ENCODE results near the gene AKT1. TPM values are rescaled to one million over a fixed set of nuclear protein-coding genes. Genes with fewer than 3 reads are reported as not detected.

AKT1 gene
- total RNA-seq, 3 donors from 2014 or later, result 122 to 176 (median 128) TPM

GRCh38 chr14:104741108-104741802 is 54.3 kb downstream of the AKT1 start:
- H3K36me3 ChIP-seq (ENCODE audit: low read depth), result no peaks in the 10 kb centered on the region

GRCh38 chr14:104739546-104740516 is 55.7 kb downstream of the AKT1 start:
- H3K4me1 ChIP-seq (ENCODE audit: low read depth), result no peaks in the 10 kb centered on the region
- no peaks in the 10 kb centered on the region for H3K9me3 ChIP-seq
- ATAC-seq (peak; percentile 59), DNase-seq (peak in 2 of 3 donors; percentile 44 to 50)
- no peak for TF ChIP-seq CTCF (IDR thresholded peaks at IDR 0.05)
- no peak overlapping the region for H3K4me3 ChIP-seq
- intact Hi-C loops (cut with DNase I, micrococcal nuclease), result no loop called here
- no peaks in the 10 kb centered on the region for H3K36me3 ChIP-seq (ENCODE audit: low read depth)

More at GRCh38 chr14:104741108-104741802, 54.3 kb downstream of the AKT1 start:
- Histone ChIP-seq H3K4me1 (ENCODE audit: low read depth) (peaks cover 5% of the 10 kb centered on the region), H3K9me3 (no peaks in the 10 kb centered on the region), H3K4me3 (no peak overlapping the region)
- TF ChIP-seq CTCF (IDR thresholded peaks at IDR 0.05), result no peak
- ATAC-seq, result no peak
- intact Hi-C loops (cut with DNase I, micrococcal nuclease), result no loop called here
- peak in 1 of 3 donors; percentile 52 for DNase-seq

GRCh38 chr14:104739026-104739425 is 56.5 kb downstream of the AKT1 start:
- intact Hi-C loops (cut with DNase I, micrococcal nuclease), result no loop called here
- H3K36me3 ChIP-seq (ENCODE audit: low read depth), result no peaks in the 10 kb centered on the region
- no peak overlapping the region for H3K4me3 ChIP-seq
- H3K9me3 ChIP-seq, result no peaks in the 10 kb centered on the region
- TF ChIP-seq CTCF (IDR thresholded peaks at IDR 0.05), result no peak
- H3K4me1 ChIP-seq (ENCODE audit: low read depth), result no peaks in the 10 kb centered on the region
- DNase-seq (no peak), ATAC-seq (no peak)

- no peak overlapping the region for H3K4me3 ChIP-seq
- no peak for TF ChIP-seq CTCF (IDR thresholded peaks at IDR 0.05)
- intact Hi-C loops (cut with DNase I, micrococcal nuclease), result no loop called here
- no peak for ATAC-seq
- DNase-seq, result no peak
- H3K4me1 ChIP-seq (ENCODE audit: low read depth), result no peaks in the 10 kb centered on the region
- no peaks in the 10 kb centered on the region for H3K9me3 ChIP-seq
- H3K36me3 ChIP-seq (ENCODE audit: low read depth), result no peaks in the 10 kb centered on the region
Measured at GRCh38 chr14:104738375-104739019, 57.1 kb downstream of the AKT1 start.

GRCh38 chr14:104735830-104736642 is 59.5 kb downstream of the AKT1 start:
- no peak for TF ChIP-seq CTCF (IDR thresholded peaks at IDR 0.05)
- intact Hi-C loops (cut with DNase I, micrococcal nuclease), result no loop called here
- peaks cover 15% of the 10 kb centered on the region for H3K4me1 ChIP-seq (ENCODE audit: low read depth)
- H3K36me3 ChIP-seq (ENCODE audit: low read depth), result no peaks in the 10 kb centered on the region
- no peak overlapping the region for H3K4me3 ChIP-seq
- DNase-seq (peak in 2 of 3 donors; percentile 27 to 48), ATAC-seq (no peak)
- no peaks in the 10 kb centered on the region for H3K9me3 ChIP-seq
